ENCODE measurements around the gene KRTAP19-5.

The KRTAP19-5 gene

DNA sequence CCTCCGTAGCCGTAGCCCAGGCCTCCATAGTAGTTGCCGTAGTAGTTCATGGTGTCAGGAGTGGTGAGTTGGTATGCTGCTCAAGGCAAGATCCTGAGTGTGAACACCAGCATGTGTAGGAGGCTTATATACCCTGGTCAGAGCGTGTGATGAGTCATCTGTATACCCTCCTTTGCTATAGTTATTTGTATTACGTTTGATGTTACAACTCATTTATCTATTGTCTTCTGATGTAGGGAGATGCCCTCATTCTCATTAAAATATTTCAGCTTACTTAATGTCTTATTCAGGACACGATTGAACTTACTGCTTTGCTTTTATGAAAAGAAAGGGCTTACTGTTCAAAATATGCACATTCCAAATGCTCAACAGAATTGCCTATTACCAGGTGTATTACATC, at the start of gene KRTAP19-5:
TSS of gene KRTAP19-5 (minus strand) at position 101 of the 400 bp plus-strand sequence. CDS start at position 50, 51 bp downstream.
- DNase-seq (ENCODE audit: low spot score): no peak

DNA sequence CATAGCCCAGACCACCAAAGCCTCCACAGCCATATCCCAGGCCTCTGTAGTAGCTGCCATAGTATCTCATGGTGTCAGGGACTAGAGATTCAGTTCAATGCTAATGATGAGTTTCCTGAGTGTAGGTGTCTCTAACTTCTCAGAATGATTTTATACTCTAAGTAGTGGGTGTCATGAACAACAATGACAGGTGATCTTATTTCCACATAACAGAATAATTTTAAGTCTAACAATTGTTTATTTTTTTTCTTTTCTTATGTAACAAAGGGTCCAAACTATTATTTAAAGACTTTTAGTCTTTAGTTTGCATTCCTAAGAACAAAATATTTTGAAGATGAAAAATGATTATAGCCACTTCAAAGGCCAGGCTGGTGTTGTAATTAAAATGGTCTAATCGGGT, 39.8 kb upstream of the KRTAP19-5 start, which contains the start of gene KRTAP19-6:
TSS of gene KRTAP19-6 (minus strand) at position 101 of the 400 bp plus-strand sequence. CDS start at position 70, 31 bp downstream.
- DNase-seq (ENCODE audit: low spot score): no peak

DNA sequence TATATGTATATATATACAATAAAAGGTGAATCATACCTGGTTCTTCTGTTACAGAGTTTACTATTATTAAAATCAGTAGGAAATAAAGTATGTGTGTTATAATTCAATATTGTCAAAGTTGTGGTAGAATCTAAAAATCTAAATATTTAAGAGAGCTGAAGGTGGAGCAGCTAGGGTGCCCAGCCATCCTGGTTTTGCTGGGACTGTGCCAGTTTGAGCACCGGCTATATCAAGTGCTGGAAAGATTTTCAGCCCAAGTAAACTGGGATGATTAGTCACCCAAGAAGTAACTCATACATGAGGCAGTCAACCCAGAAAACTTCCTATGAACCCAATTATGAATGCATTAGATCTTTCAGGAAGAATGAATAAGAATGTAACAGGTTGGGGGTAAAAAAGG, 16.9 kb upstream of the KRTAP19-5 start:
- no peak for DNase-seq (ENCODE audit: low spot score)

DNA sequence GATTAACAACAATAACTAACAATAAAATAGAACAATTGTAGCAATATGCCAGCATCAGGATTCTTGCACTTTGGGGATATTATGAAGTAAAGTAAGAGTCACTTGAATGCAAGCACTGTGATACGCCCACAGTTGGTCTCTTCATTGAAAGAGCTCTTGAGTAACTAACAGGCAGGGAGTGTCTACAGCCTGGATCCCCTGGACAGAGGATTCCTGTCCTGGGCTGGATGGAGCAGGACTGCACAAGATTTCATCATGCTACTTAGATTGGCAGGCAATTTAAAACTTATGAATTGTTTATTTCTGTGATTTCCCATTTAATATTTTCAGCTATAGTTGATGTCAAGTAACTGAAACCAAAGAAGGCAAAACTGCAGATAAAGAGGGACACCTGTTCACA, 13.7 kb upstream of the KRTAP19-5 start:
- no peak for DNase-seq (ENCODE audit: low spot score)

GRCh38 chr21:30505621-30506205, 3.8 kb upstream of the KRTAP19-5 start:
- peak; percentile 7 for DNase-seq (ENCODE audit: low spot score)

- no peak for DNase-seq (ENCODE audit: low spot score)
Observed at GRCh38 chr21:30497065-30497464, 4.9 kb downstream of the KRTAP19-5 start, which contains the start of gene KRTAP19-4. Gene KRTAP19-4 (minus strand): TSS chr21:30497165. CDS start chr21:30497110, 55 bp downstream.

DNA sequence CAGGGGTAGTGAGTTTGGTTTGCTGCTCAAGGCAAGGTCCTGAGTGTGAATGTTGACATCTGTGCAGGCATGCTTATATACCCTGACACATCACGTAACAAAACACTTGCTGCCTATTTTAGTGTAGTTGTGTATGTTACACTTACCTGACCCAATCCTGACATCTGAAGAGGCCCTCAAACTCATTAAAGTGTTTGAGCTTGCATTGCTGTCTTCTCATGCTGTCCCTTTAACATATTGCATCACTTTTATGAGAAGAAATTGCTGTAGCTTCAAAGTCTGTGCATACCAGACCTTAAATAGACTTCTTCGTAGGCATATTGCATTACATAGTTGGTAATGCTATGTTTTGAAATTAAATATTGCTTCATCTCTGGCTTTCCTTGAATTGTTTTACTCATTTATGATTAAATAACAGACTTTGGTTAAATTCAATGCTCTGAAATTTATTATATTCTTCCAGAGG, 9.9 kb downstream of the KRTAP19-5 start, which contains the start of gene KRTAP19-3:
TSS of gene KRTAP19-3 (minus strand) at position 51 of the 466 bp plus-strand sequence. CDS start 56 bp downstream, outside the sequence.
- no peak for DNase-seq (ENCODE audit: low spot score)

GRCh38 chr21:30487336-30487735, 14.6 kb downstream of the KRTAP19-5 start, which contains the start of gene KRTAP19-2:
Gene KRTAP19-2 (minus strand): TSS chr21:30487436. CDS start chr21:30487348, 88 bp downstream.
- DNase-seq (ENCODE audit: low spot score): no peak

DNA sequence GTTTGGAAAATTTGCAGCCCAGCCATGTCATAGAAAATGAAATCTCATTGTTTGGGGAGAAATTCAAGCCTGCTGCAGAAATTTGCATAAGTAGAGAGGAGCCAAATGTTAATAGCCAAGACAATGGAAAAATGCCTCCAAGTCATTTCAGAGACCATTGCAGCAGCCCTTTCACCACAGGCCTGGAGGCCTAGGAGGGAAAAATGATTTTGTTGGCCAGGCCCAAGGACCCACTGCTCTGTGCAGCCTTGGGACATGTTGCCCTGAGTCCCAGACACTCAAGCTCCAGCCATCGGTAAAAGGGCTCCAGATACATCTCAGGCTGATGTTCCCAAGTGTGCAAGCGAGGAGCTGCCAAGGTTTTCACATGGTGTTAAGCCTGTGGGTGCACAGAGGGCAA, 15.8 kb downstream of the KRTAP19-5 start:
- DNase-seq (ENCODE audit: low spot score): no peak

- no peak for DNase-seq (ENCODE audit: low spot score)
Observed at GRCh38 chr21:30482130-30482529, 19.8 kb downstream of the KRTAP19-5 start.

DNA sequence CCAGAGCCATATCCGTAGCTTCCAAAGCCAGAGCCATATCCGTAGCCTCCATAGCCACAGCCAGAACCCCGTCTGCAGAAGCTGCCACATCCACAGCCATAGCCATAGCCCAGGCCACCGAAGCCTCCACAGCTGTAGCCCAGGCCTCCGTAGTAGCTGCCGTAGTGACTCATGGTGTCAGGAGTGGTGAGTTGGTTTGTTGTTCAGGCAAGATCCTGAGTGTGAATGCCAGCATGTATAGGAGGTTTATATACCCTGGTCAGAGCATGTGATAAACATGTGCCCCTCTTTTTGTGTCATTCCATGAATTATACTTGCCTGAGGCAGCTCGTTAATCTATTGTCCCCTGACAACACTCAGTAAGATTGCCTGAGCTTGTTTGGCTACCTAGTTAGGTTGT, 21.8 kb downstream of the KRTAP19-5 start, which contains the start of gene KRTAP19-1:
TSS of gene KRTAP19-1 (minus strand) at position 223 of the 400 bp plus-strand sequence. CDS start at position 173, 50 bp downstream.
- DNase-seq (ENCODE audit: low spot score): no peak

GRCh38 chr21:30479259-30479658, 22.7 kb downstream of the KRTAP19-5 start:
- DNase-seq (ENCODE audit: low spot score): no peak

GRCh38 chr21:30478004-30478403, 23.9 kb downstream of the KRTAP19-5 start:
- no peak for DNase-seq (ENCODE audit: low spot score)

- DNase-seq (ENCODE audit: low spot score): no peak
Observed at GRCh38 chr21:30468900-30469714, 32.8 kb downstream of the KRTAP19-5 start.

- no peak for DNase-seq (ENCODE audit: low spot score)
Observed at GRCh38 chr21:30463713-30464112, 38.2 kb downstream of the KRTAP19-5 start.

Data from HuH-7 (cell line).